ENCODE results near the gene ANKRD12.

- TF ChIP-seq EZH2 (IDR thresholded peaks at IDR 0.05; ENCODE audit: low read length): no peak
- TF ChIP-seq, protein P1, sequence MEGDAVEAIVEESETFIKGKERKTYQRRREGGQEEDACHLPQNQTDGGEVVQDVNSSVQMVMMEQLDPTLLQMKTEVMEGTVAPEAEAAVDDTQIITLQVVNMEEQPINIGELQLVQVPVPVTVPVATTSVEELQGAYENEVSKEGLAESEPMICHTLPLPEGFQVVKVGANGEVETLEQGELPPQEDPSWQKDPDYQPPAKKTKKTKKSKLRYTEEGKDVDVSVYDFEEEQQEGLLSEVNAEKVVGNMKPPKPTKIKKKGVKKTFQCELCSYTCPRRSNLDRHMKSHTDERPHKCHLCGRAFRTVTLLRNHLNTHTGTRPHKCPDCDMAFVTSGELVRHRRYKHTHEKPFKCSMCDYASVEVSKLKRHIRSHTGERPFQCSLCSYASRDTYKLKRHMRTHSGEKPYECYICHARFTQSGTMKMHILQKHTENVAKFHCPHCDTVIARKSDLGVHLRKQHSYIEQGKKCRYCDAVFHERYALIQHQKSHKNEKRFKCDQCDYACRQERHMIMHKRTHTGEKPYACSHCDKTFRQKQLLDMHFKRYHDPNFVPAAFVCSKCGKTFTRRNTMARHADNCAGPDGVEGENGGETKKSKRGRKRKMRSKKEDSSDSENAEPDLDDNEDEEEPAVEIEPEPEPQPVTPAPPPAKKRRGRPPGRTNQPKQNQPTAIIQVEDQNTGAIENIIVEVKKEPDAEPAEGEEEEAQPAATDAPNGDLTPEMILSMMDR (optimal IDR thresholded peaks at IDR 0.05 in 1 of 3, IDR thresholded peaks at IDR 0.05 in 1 of 3, conservative IDR thresholded peaks at IDR 0.05 in 1 of 3; ENCODE audit: extremely low read depth in 1 of 3, insufficient read depth in 2 of 3, low read length in 3 of 3): no peak
These were observed 20.6 kb upstream of the ANKRD12 start for GRCh38 chr18:9115984-9116383.
